Stimulated activated naive CD8-positive, alpha-beta T cell treated with anti-CD3 and anti-CD28 coated beads, Interleukin-15, Interleukin-2, amounts not matched to agents 100 U/mL and 50 U/mL, for 24 hours (primary cell): Measurements from ENCODE around the gene DNAH10.
"Not testable (repeated sequence)": the region's sequence is repeated elsewhere in the genome, so short reads cannot be mapped to it uniquely, and the experiment has no call there.

Experiments used
- ATAC-seq: fragments of 150-1000 bp; cut with Tn5 transposase; one replicate; pipeline ENCODE4 v1.10.0; 2021
- DNase-seq: peaks from one replicate; pipeline ENCODE4 v3.0.0; 2021

Gene DNAH10

DNA sequence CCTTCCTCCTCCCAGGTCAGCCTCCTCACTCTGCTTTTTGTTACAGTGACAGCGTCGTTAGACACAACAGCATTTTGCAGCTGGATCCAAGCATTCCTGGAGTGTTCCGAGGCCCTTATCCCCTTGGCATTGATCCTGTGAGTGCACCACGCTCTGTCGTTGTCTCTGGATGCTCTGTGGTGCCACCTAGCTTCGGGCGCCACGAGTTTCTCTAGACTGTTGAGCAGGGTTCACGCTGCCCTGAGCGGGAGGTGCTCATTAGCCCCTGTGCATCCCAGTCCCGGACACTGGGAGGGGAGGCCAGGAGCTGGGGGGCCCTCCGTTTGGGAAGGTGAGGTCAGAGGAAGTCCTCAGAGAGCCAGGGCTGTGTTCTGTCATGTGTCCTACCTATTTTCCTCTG, 17.3 kb upstream of the DNAH10 start:
- no peak for ATAC-seq
- no peak for DNase-seq

- no peak for ATAC-seq
- DNase-seq, result no peak
Measured at GRCh38 chr12:123747309-123747708, 14.8 kb upstream of the DNAH10 start.

- ATAC-seq (no peak), DNase-seq (no peak)
Measured at GRCh38 chr12:123748161-123748560, 13.9 kb upstream of the DNAH10 start.

DNA sequence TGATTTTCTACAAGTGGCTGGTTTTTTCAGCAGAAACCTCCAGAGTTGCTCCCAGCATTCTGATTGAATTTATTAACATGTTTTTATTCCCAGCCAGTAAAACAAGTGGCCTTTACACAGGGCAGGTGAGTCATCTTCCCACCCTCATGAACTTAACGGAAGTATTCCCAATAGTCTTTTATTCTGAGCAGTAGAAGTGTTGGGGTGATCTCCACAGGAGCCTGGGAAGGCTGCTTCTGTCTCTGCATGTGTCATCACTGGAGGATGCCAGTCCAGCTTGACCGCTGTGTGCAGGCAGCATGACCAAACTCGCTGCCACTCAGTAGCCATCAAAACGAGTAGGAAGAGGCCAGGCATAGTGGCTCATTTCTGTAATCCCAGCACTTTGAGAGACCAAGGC, 13.4 kb upstream of the DNAH10 start:
- DNase-seq, result no peak
- no peak for ATAC-seq

- DNase-seq (no peak), ATAC-seq (no peak)
Measured at GRCh38 chr12:123749355-123749754, 12.7 kb upstream of the DNAH10 start.

DNA sequence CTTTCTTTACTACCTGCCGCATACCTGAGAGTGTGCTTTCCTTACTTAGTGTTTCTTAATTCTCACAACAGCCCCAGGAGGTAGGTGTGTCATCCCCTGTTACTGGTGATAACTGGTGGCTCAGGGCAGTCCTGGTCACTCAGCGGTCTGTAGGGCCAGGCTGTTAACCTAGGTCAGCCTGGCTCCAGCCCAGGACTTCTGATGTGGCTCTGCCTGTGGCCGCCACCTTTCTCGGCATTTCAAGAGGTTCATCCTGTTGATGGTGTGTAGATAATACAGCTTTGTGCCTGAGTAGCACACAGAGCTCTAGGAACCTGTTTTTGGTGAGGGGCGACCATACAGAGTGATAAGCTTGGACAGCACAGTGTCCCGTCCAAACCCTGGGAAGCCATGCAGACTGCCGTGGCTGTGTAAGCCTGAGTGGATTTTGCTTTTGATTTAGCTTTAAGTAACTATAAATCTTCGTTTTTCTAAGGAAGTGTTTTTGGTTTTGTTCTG, 11.9 kb upstream of the DNAH10 start:
- DNase-seq, result no peak
- no peak for ATAC-seq

DNA sequence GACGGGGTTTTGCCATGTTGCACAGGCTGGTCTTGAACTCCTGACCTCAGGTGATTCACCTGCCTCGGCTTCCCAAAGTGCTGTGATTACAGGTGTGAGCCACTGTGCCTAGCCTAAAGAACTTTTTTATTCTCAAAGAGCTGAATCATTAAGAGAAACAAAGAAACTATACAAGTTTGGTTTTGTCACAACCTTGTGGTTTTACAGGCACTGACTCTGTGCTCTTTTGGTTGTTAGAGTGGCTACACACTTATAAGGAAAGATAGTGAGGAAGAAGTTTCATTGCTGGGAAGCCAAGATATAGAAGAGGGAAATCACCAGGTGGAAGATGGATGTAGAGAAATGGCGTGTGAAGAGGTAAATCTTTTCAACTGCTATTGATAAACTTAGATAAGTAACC, 10.1 kb upstream of the DNAH10 start:
- ATAC-seq, result no peak
- DNase-seq, result no peak

DNA sequence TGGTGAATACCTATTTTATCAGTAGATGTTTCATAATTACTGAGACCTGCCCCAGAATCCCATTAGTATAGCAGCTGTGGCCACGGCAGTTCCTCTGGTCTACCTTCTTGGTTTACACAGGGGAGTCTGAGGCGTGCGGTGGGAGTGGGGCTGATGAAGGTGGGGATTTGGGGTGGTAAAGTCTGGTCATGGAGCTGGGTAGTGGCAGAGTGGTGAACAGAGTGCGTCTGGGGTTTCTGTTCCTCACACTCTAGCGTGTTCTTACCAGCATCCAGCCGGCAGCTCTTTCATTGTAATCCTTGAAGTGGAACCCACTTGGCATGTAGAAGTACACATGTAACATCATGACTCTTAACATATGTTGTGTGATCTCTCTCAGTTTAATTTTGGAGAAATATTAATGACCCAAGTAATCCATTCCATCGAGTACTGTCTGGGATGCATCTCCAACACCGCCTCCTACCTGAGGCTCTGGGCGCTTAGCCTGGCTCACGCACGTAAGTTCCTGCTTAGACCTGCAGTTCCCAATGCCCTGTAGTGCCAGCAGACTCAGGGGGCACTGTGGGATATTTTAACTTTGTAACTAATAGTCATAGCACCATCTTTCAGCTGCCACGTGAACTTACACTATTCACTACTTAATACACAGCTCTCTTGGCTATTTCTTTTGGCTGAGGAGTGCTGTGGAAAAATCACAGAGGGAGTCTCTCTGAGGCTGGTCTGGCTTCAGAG, 7.9 kb upstream of the DNAH10 start:
- DNase-seq (no peak), ATAC-seq (no peak)

DNA sequence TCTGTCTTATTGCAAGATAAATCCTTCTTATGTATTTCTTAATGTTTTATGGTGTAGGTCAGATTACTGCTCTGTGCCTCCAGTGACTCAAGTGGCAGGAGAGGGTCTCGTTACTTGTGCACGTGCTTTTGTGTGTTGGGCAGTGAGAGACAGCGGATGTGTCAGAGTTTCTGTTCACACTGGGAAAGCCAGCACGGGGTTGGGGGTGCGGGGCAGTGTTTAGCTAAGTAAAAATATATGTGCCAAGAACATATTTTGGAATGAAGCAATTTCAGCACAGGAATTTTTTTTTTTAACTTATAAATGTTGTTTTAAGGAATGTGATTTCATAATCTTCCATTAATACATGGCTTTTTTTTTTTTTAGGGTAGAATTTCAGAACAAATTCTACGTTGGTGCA, 4.5 kb upstream of the DNAH10 start:
- DNase-seq (no peak), ATAC-seq (no peak)

- ATAC-seq (no peak), DNase-seq (no peak)
Measured at GRCh38 chr12:123760267-123760938, 1.7 kb upstream of the DNAH10 start.

GRCh38 chr12:123762715-123763052, 583 bp downstream of the DNAH10 start:
- no peak for DNase-seq
- no peak for ATAC-seq

DNA sequence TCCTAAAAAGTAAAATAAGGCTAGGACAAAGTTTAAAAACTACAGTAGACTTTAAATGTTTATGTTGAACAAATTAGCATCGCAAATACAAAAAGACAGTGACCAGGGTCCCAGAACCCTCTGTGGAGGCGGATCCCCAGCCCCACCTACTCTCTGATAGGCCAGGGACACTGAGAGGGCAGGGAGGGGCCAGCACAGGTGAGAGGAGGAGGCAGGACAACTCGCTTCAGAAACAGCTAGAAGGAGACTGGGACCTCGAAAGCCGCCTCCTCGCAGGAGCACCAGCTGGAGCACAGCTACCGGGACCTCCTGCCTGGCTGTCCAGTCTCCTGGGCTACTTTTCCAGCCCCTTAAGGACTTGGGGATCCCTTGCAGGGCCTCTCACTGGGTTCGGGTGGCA, 992 bp downstream of the DNAH10 start:
- DNase-seq (no peak), ATAC-seq (no peak)

DNA sequence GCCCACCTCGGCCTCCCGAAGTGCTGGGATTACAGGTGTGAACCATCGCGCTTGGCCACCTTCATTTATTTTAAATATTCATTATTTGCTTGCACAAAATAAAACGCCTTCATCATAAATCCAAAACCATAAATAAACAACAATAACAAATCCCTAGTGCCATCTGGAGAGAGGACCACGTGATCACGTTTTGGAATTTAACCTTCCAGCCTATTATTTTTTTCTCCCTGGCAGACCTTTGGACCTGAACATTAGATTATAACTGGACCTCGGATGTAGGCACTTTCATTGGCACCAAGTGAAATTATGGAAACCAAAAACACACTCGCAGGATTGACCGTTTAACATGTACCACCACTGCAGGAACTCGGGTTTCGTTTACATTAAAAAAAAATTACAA, 2.0 kb downstream of the DNAH10 start:
- no peak for ATAC-seq

DNA sequence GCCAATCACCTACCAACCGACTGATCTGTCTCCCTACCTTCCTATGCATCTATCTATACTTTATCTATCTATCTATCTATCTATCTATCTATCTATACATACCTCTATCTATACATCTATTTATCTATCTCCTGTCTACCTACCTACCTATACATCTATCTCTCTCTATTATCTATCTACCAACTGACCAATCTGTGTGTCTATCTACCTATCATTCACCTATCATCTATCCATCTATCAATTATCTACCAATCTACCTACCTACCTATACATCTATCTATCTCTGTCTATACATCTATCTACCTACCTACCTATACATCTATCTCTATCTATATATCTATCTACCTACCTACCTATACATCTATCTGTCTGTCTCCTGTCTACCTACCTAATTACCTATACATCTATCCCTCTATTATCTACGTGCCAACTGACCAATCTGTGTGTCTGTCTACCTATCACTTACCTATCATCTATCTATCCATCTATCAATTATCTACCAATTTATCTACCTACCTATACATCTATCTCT, 3.5 kb downstream of the DNAH10 start:
- no peak for ATAC-seq

More for the DNA sequence above, 2.0 kb downstream of the DNAH10 start:
- no peak for DNase-seq

DNA sequence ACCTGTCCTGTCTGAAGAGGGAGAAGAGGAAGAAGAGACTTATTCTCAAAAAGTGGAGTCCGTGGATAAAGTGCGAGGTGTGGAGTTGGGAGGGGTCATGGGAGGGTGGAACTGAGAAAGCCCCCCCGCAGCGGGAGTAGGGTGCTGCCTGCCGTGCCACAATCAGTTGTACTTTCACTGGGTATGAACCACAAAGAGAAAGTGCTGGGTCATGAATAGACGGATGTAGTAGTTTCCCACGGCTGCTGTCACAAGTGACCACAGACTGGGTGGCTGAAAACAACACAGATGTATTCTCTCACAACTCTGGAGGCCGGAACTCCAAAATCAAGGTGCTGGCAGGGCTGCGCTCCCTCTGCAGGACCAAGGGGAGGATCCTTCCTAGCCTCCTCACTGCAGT, 5.5 kb downstream of the DNAH10 start:
- ATAC-seq (peak; percentile 59), DNase-seq (peak; percentile 22)

More for the DNA sequence above, 3.5 kb downstream of the DNAH10 start:
- DNase-seq, result no peak

- ATAC-seq, result no peak
- DNase-seq, result no peak
Measured at GRCh38 chr12:123771261-123771660, 9.2 kb downstream of the DNAH10 start.

DNA sequence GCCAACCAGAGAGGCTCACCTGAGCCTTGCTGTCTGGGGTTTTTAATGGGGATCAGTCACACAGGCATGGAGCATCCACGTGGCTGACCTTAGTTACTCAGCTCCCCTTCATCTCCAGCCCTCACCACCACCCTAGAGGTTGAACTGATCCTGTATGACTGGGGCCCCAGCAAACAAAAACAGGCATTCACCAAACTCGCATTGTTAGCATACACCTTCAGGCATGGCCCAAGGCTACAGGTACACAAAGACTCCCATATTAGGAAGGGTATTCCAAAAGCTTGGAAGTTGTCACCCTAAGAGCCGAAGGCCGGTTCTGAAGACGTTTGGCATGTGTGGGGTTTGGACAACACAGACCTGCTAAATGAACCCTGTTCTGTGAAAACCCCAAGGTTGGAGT, 10.0 kb downstream of the DNAH10 start:
- ATAC-seq (no peak), DNase-seq (no peak)

- ATAC-seq (no peak), DNase-seq (no peak)
Measured at GRCh38 chr12:123773375-123773774, 11.3 kb downstream of the DNAH10 start.

DNA sequence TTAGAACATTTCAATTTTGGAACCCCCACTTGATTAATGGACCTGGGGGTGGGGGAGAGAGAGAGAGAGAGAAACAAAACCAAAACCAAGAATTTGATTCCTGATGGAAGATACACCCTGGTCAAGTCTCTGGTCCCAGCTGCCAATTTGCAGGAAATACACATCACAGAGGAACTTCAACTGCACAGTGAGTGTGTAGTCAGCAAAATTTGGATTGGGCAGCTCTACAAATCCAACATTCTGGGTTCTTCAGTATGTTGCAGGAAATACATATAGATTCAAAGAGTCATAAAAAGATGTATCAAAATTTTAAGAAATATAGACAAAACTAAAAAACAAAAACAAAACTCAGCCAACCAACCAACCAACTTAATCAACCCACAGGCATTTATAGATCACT, 17.4 kb downstream of the DNAH10 start:
- no peak for DNase-seq
- ATAC-seq, result no peak

DNA sequence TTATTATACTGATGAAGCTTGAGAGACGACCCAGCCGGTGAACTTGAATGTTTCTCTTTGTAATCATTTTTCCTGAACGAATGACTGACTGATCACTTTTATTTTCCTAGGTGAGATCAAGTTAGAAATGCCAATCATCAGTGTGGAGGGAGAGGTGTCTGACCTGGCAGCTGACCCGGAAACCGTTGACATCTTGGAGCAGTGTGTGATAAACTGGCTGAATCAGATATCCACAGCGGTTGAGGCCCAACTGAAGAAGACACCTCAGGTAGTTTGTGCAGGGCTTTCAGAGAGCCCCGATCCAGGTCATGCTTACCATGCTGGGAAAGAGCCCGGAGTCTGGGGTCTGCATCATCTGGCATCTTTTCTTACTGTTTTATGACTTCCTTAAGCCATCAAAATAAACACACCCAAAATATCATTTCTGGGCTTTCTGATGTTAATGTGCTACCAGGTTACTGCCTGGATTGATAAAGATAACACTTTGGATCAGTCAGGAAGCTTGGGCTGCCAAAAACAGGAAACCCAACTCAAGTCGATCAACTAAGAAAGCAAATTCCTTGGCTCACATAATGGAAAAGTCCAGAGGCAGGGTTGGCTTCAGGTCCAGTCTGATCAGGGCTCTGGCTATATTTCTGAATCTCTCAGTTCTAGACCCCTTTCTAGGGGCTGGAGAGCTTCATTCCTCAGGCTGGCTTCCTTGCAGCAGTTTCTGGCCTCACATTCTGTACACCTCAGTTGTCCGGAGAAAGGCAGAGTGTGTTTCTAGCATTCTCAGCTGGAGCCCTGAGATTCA, 21.1 kb downstream of the DNAH10 start:
- DNase-seq (no peak), ATAC-seq (no peak)

DNA sequence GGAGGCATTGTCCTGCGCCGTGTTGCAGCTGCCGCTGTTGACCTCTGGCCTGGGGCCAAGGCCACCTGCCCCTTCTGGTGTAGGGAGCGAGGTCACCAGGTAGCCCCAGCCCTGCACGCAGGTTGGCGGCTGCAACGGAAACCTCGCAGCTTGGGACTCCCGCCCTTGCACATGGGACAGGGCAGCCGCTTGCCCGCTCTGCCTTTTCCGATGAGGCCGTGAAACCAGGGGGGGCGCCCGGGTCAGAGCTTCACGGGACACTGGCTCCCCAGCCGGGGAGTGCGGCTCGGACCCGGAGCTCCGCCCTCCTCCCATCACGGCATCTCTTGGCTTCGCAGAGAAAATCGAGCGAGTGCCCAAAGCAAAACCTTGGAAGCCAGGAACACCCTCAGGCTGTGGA, 25.4 kb downstream of the DNAH10 start:
- ATAC-seq (no peak), DNase-seq (no peak)

GRCh38 chr12:123788541-123788940, 26.4 kb downstream of the DNAH10 start:
- DNase-seq (no peak), ATAC-seq (no peak)

DNA sequence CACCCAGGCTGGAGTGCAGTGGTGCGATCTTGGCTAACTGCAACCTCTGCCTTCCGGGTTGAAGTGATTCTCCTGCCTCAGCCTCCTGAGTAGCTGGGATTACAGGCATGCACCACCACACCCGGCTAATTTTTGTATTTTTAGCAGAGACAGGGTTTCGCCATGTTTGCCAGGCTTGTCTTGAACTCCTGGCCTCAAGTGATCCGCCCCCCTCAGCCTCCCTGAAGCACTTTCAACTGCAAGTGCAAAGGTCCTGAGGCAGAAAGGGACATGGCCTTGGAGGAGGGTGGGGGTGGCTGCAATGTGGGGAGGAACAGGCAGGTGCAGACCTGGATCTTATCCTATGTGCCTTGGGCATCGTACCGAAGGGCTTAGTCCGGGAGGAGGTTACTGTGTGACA, 27.3 kb downstream of the DNAH10 start:
- DNase-seq, ATAC-seq: not testable (repeated sequence)
